Spinal cord (tissue), 10 donors: ENCODE data around the gene NDUFS5. TPM values are rescaled to one million over a fixed set of nuclear protein-coding genes. Genes with fewer than 3 reads are reported as not detected.
A peak's percentile ranks its signal among the peaks of the same experiment; 100 is the strongest.

Experiments
- DNase-seq, 6 donors: peaks; one replicate each; pipeline versions ENCODE4 v3.0.0 to v3.0.0-alpha.2; 2013 to 2015; ENCODE audit warnings: low spot score in 6 of 6, low read depth in 4 of 6
- H3K27ac ChIP-seq: one replicate; pipeline ENCODE4 v1.5.1; 2013; ENCODE audit warnings: low read depth, low read length, control low read depth
- H3K27me3 ChIP-seq: one replicate; pipeline ENCODE4 v1.6.1; 2013; ENCODE audit warnings: low read length; ENCODE audit not compliant: control insufficient read depth, insufficient read depth
- H3K36me3 ChIP-seq: one replicate; pipeline ENCODE4 v1.6.1; 2013; ENCODE audit warnings: low read length; ENCODE audit not compliant: control insufficient read depth, insufficient read depth
- H3K4me1 ChIP-seq: one replicate; pipeline ENCODE4 v1.6.1; 2013; ENCODE audit warnings: low read length; ENCODE audit not compliant: control insufficient read depth, insufficient read depth
- H3K4me3 ChIP-seq: one replicate; pipeline ENCODE4 v1.5.1; 2013; ENCODE audit warnings: low read depth, low read length, control low read depth
- H3K9me3 ChIP-seq: one replicate; pipeline ENCODE4 v1.6.1; 2013; ENCODE audit warnings: low read length; ENCODE audit not compliant: control insufficient read depth, insufficient read depth
- WGBS: methylation state at CpG from one replicate; pipeline ENCODE4 v1.1.5; 2013; ENCODE audit warnings: missing lambda C conversion rate; ENCODE audit not compliant: insufficient coverage; 5-methylcytosine and 5-hydroxymethylcytosine counted together
- polyA plus RNA-seq, 2 donors: library from polyadenylated mRNA; unstranded; fragments of 120-200 nt; gene quantifications; one replicate each; pipeline ENCODE4 v1.2.1, GENCODE V29; 2013; ENCODE audit not compliant: insufficient read length in 2 of 2
- total RNA-seq, 2 donors: library from RNA; depleted of rRNA in 1 of 2; stranded (reverse); fragments of 120-200 nt in 1 of 2; fragments of >200 nt in 1 of 2; gene quantifications; one replicate each; pipeline versions ENCODE4 v1.2.3 to v1.2.4, GENCODE V29; 2013 to 2014
- donor health status: healthy.

The NDUFS5 gene
- total and polyA plus RNA-seq, 4 donors: 276 to 360 (median 311) TPM

DNA sequence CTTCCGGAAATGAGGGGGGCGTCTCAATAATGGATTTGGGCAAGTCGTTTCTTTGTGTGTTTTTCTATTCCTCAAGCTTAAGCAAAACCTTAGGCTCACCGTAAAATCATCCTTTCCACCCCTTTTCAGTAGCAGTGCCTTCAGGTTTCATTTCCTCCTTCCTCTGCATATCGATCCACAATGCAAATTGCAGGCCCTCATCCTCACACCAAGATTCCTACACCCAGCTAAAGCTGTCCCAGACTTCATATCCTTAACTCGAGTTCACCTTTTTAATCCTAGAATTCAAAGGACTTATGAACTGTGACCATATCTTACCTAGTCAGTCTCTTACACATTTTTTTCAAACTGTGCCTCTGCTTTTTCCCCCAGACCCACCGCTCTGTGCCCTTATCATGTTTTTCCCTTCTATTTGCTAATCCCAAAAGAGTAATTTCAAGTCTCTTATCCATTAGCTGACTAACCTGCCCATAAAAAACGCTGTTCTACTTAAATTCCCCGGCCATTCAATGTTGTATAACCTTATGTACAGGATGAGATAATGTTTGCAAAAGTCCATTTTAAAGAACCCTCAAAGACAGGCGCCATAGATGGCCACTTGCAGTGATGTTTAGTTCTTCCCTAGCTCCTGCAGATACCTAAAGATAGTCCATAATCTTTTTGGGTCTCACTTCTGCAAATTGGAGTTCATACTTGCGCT, 33.6 kb upstream of the NDUFS5 start:
- Histone ChIP-seq H3K27me3 (no peaks in the 10 kb centered on the region), H3K4me3 (peak overlapping the region; percentile 70), H3K4me1 (peaks cover 4% of the 10 kb centered on the region), H3K9me3 (no peaks in the 10 kb centered on the region), H3K36me3 (peaks cover 28% of the 10 kb centered on the region), H3K27ac (peak overlapping the region; percentile 73)
- WGBS: 10% methylated on average over 4 of the region's 11 CpGs
- no peak for DNase-seq

- no peaks in the 10 kb centered on the region for H3K27me3 ChIP-seq
- H3K9me3 ChIP-seq: no peaks in the 10 kb centered on the region
- peaks cover 4% of the 10 kb centered on the region for H3K4me1 ChIP-seq
- H3K4me3 ChIP-seq: no peak overlapping the region
- H3K27ac ChIP-seq: no peak overlapping the region
- WGBS: 82% methylated on average over 5 of the region's 5 CpGs
- H3K36me3 ChIP-seq: peaks cover 28% of the 10 kb centered on the region
- no peak for DNase-seq
Measured at GRCh38 chr1:38994196-38994595, 32.0 kb upstream of the NDUFS5 start.

- H3K27me3 ChIP-seq: no peaks in the 10 kb centered on the region
- no peak for DNase-seq
- peaks cover 4% of the 10 kb centered on the region for H3K4me1 ChIP-seq
- no peak overlapping the region for H3K27ac ChIP-seq
- H3K9me3 ChIP-seq: no peaks in the 10 kb centered on the region
- H3K36me3 ChIP-seq: peaks cover 52% of the 10 kb centered on the region
- no peak overlapping the region for H3K4me3 ChIP-seq
- WGBS: no CpG with 5 or more reads among the region's 4 CpGs
Measured at GRCh38 chr1:38997034-38997900, 28.9 kb upstream of the NDUFS5 start.

GRCh38 chr1:38997901-38998190, 28.3 kb upstream of the NDUFS5 start:
- WGBS: 31% methylated on average over 3 of the region's 3 CpGs
- peaks cover 4% of the 10 kb centered on the region for H3K4me1 ChIP-seq
- H3K27ac ChIP-seq: no peak overlapping the region

GRCh38 chr1:39001516-39002421, 24.4 kb upstream of the NDUFS5 start:
- H3K4me3 ChIP-seq: no peak overlapping the region
- H3K36me3 ChIP-seq: peaks cover 42% of the 10 kb centered on the region
- no peaks in the 10 kb centered on the region for H3K4me1 ChIP-seq
- DNase-seq: no peak
- H3K27me3 ChIP-seq: no peaks in the 10 kb centered on the region
- no peak overlapping the region for H3K27ac ChIP-seq
- WGBS: 100% methylated on average over 1 of the region's 5 CpGs
- H3K9me3 ChIP-seq: no peaks in the 10 kb centered on the region

More at GRCh38 chr1:38997901-38998190, 28.3 kb upstream of the NDUFS5 start:
- no peaks in the 10 kb centered on the region for H3K9me3 ChIP-seq
- H3K36me3 ChIP-seq: peaks cover 55% of the 10 kb centered on the region
- H3K4me3 ChIP-seq: no peak overlapping the region
- H3K27me3 ChIP-seq: no peaks in the 10 kb centered on the region
- no peak for DNase-seq

GRCh38 chr1:39003281-39003680, 22.9 kb upstream of the NDUFS5 start:
- Histone ChIP-seq H3K36me3 (peaks cover 46% of the 10 kb centered on the region), H3K27ac (no peak overlapping the region), H3K4me1 (no peaks in the 10 kb centered on the region), H3K27me3 (no peaks in the 10 kb centered on the region), H3K4me3 (no peak overlapping the region), H3K9me3 (no peaks in the 10 kb centered on the region)
- DNase-seq: no peak
- WGBS: no CpG with 5 or more reads among the region's 3 CpGs

GRCh38 chr1:39003794-39004193, 22.4 kb upstream of the NDUFS5 start:
- Histone ChIP-seq H3K36me3 (peaks cover 48% of the 10 kb centered on the region), H3K27me3 (no peaks in the 10 kb centered on the region), H3K4me3 (no peak overlapping the region), H3K4me1 (no peaks in the 10 kb centered on the region), H3K27ac (no peak overlapping the region), H3K9me3 (no peaks in the 10 kb centered on the region)
- WGBS: 80% methylated on average over 1 of the region's 2 CpGs
- no peak for DNase-seq

GRCh38 chr1:39006287-39006686, 19.9 kb upstream of the NDUFS5 start:
- H3K4me1 ChIP-seq: no peaks in the 10 kb centered on the region
- H3K36me3 ChIP-seq: peaks cover 51% of the 10 kb centered on the region
- DNase-seq: no peak
- H3K27me3 ChIP-seq: no peaks in the 10 kb centered on the region
- H3K9me3 ChIP-seq: no peaks in the 10 kb centered on the region
- no peak overlapping the region for H3K4me3 ChIP-seq
- no peak overlapping the region for H3K27ac ChIP-seq
- no CpG with 5 or more reads among the region's 2 CpGs for WGBS
